GM19099 (cell line): ENCODE measurements around the gene GLIPR1L1.

Experiments used
- POLR2A ChIP-seq: IDR thresholded peaks from 3 replicates; pipeline ENCODE4 v1.6.1; 2011; ENCODE audit warnings: low read depth; ENCODE audit not compliant: insufficient read length; ENCODE audit errors: extremely low read depth

GLIPR1L1 gene

GRCh38 chr12:75390899-75391538 is 56.5 kb downstream of the GLIPR1L1 start, which contains the start of gene GLIPR1L2:
TSS of gene GLIPR1L2 (plus strand) at chr12:75391089. CDS start at chr12:75391117, 28 bp downstream.
- TF ChIP-seq POLR2A = peak; percentile 67

- no peak for TF ChIP-seq POLR2A
Measured at GRCh38 chr12:75404231-75404630, 69.8 kb downstream of the GLIPR1L1 start.

- no peak for TF ChIP-seq POLR2A
Measured at GRCh38 chr12:75407683-75408082, 73.2 kb downstream of the GLIPR1L1 start.

GRCh38 chr12:75409830-75410229 is 75.4 kb downstream of the GLIPR1L1 start:
- no peak for TF ChIP-seq POLR2A

DNA sequence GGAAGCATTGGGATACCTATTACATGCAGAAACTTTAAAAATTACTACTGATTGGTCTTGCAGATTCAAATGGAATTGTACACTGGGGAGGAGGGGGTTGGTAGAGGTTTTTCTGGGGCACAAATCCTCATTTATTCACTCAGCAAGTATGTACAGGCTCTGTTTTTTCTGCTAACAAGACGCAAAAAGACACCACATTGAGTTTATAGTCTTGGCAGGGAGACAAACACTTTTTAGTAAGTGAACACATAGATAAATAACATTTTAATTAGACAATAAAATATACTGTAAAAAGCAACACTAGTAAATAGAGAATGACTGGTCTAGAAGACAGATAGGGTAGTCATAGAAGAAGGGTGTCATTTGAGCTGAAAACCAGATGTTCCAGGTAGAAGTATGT is 80.2 kb downstream of the GLIPR1L1 start:
- TF ChIP-seq POLR2A = no peak

GRCh38 chr12:75419841-75420240 is 85.4 kb downstream of the GLIPR1L1 start:
- TF ChIP-seq POLR2A = no peak
